GM19438 (cell line): ENCODE results near the gene AGO3.
"Not testable (repeated sequence)": the region's sequence is repeated elsewhere in the genome, so short reads cannot be mapped to it uniquely, and the experiment has no call there.

ENCODE experiments used
- ATAC-seq: cut with Tn5 transposase; IDR thresholded peaks from one replicate; pipeline ENCODE4 v1.9.1; 2021; ENCODE audit warnings: low read depth; ENCODE audit not compliant: unreplicated experiment

The AGO3 gene

GRCh38 chr1:35924838-35925237, 6.1 kb upstream of the AGO3 start:
- no peak for ATAC-seq

GRCh38 chr1:35925741-35926140, 5.2 kb upstream of the AGO3 start:
- ATAC-seq: no peak

GRCh38 chr1:35927472-35927871, 3.4 kb upstream of the AGO3 start:
- no peak for ATAC-seq

GRCh38 chr1:35929730-35930592, 944 bp upstream of the AGO3 start:
- no peak for ATAC-seq

GRCh38 chr1:35931446-35932157, 697 bp downstream of the AGO3 start:
- peak; percentile 25 for ATAC-seq

GRCh38 chr1:35932158-35932636, 1.3 kb downstream of the AGO3 start:
- no peak for ATAC-seq

GRCh38 chr1:35932941-35933340, 2.0 kb downstream of the AGO3 start:
- no peak for ATAC-seq

GRCh38 chr1:35935442-35936388, 4.8 kb downstream of the AGO3 start:
- ATAC-seq: no peak

GRCh38 chr1:35936838-35937237, 5.9 kb downstream of the AGO3 start:
- ATAC-seq: no peak

GRCh38 chr1:35939484-35939883, 8.6 kb downstream of the AGO3 start:
- ATAC-seq: no peak

- no peak for ATAC-seq
Measured at GRCh38 chr1:35945327-35945726, 14.4 kb downstream of the AGO3 start.

GRCh38 chr1:35947547-35947946, 16.6 kb downstream of the AGO3 start:
- ATAC-seq: no peak

- ATAC-seq: no peak
Measured at GRCh38 chr1:35958558-35958957, 27.7 kb downstream of the AGO3 start.

GRCh38 chr1:35959304-35959703, 28.4 kb downstream of the AGO3 start:
- no peak for ATAC-seq

GRCh38 chr1:35962952-35963351, 32.0 kb downstream of the AGO3 start:
- ATAC-seq: no peak

- ATAC-seq: not testable (repeated sequence)
Measured at GRCh38 chr1:35964277-35964676, 33.4 kb downstream of the AGO3 start.

- ATAC-seq: no peak
Measured at GRCh38 chr1:35968396-35968795, 37.5 kb downstream of the AGO3 start.

GRCh38 chr1:35971601-35972000, 40.7 kb downstream of the AGO3 start:
- ATAC-seq: no peak

GRCh38 chr1:35972631-35973030, 41.7 kb downstream of the AGO3 start:
- ATAC-seq: not testable (repeated sequence)

GRCh38 chr1:35980090-35980489, 49.2 kb downstream of the AGO3 start:
- no peak for ATAC-seq

- ATAC-seq: no peak
Measured at GRCh38 chr1:35988237-35988636, 57.3 kb downstream of the AGO3 start.
